ENCODE results near the gene IPO4.

Gene IPO4

GRCh38 chr14:24189460-24189859, 844 bp upstream of the IPO4 start:
- H3K27ac Mint-ChIP-seq: peak overlapping the region; percentile 85
- H3K27me3 Mint-ChIP-seq (ENCODE audit: low read depth): no peaks in the 10 kb centered on the region
- H3K4me1 Mint-ChIP-seq (ENCODE audit: low read depth): peaks cover 49% of the 10 kb centered on the region
- no peak overlapping the region for H3K4me3 Mint-ChIP-seq
- H3K36me3 Mint-ChIP-seq (ENCODE audit: low read depth): peaks cover 36% of the 10 kb centered on the region
- H3K9me3 Mint-ChIP-seq: no peaks in the 10 kb centered on the region

GRCh38 chr14:24189059-24189375, 401 bp upstream of the IPO4 start:
- Mint-ChIP-seq H3K27ac (peak overlapping the region; percentile 85), H3K4me3 (peak overlapping the region; percentile 87)

GRCh38 chr14:24187539-24187915, 1.1 kb downstream of the IPO4 start:
- Mint-ChIP-seq H3K4me3 (peak overlapping the region; percentile 87), H3K9me3 (no peaks in the 10 kb centered on the region), H3K4me1 (ENCODE audit: low read depth) (peaks cover 37% of the 10 kb centered on the region), H3K27me3 (ENCODE audit: low read depth) (no peaks in the 10 kb centered on the region), H3K36me3 (ENCODE audit: low read depth) (peaks cover 31% of the 10 kb centered on the region), H3K27ac (peak overlapping the region; percentile 85)

More at GRCh38 chr14:24189059-24189375, 401 bp upstream of the IPO4 start:
- H3K4me1 Mint-ChIP-seq (ENCODE audit: low read depth): peaks cover 44% of the 10 kb centered on the region
- no peaks in the 10 kb centered on the region for H3K27me3 Mint-ChIP-seq (ENCODE audit: low read depth)
- H3K9me3 Mint-ChIP-seq: no peaks in the 10 kb centered on the region
- H3K36me3 Mint-ChIP-seq (ENCODE audit: low read depth): peaks cover 32% of the 10 kb centered on the region

GRCh38 chr14:24186831-24187538, 1.6 kb downstream of the IPO4 start:
- peak overlapping the region; percentile 87 for H3K4me3 Mint-ChIP-seq
- peaks cover 27% of the 10 kb centered on the region for H3K36me3 Mint-ChIP-seq (ENCODE audit: low read depth)
- H3K4me1 Mint-ChIP-seq (ENCODE audit: low read depth): peaks cover 32% of the 10 kb centered on the region
- H3K9me3 Mint-ChIP-seq: no peaks in the 10 kb centered on the region
- no peaks in the 10 kb centered on the region for H3K27me3 Mint-ChIP-seq (ENCODE audit: low read depth)
- peak overlapping the region; percentile 18 for H3K27ac Mint-ChIP-seq

- Mint-ChIP-seq H3K4me3 (no peak overlapping the region), H3K9me3 (no peaks in the 10 kb centered on the region), H3K27ac (no peak overlapping the region), H3K36me3 (ENCODE audit: low read depth) (peaks cover 27% of the 10 kb centered on the region), H3K27me3 (ENCODE audit: low read depth) (no peaks in the 10 kb centered on the region), H3K4me1 (ENCODE audit: low read depth) (peaks cover 25% of the 10 kb centered on the region)
Measured at GRCh38 chr14:24185741-24186140, 2.9 kb downstream of the IPO4 start.

- no peak overlapping the region for H3K27ac Mint-ChIP-seq
- H3K27me3 Mint-ChIP-seq (ENCODE audit: low read depth): no peaks in the 10 kb centered on the region
- no peaks in the 10 kb centered on the region for H3K9me3 Mint-ChIP-seq
- H3K4me3 Mint-ChIP-seq: no peak overlapping the region
- H3K4me1 Mint-ChIP-seq (ENCODE audit: low read depth): peaks cover 21% of the 10 kb centered on the region
- peaks cover 32% of the 10 kb centered on the region for H3K36me3 Mint-ChIP-seq (ENCODE audit: low read depth)
Measured at GRCh38 chr14:24185026-24185425, 3.6 kb downstream of the IPO4 start.

GRCh38 chr14:24184104-24184970, 4.3 kb downstream of the IPO4 start:
- Mint-ChIP-seq H3K27me3 (ENCODE audit: low read depth) (no peaks in the 10 kb centered on the region), H3K4me3 (no peak overlapping the region), H3K9me3 (no peaks in the 10 kb centered on the region), H3K36me3 (ENCODE audit: low read depth) (peaks cover 34% of the 10 kb centered on the region), H3K27ac (no peak overlapping the region), H3K4me1 (ENCODE audit: low read depth) (peaks cover 16% of the 10 kb centered on the region)

GRCh38 chr14:24183014-24183481, 5.6 kb downstream of the IPO4 start:
- Mint-ChIP-seq H3K27ac (no peak overlapping the region), H3K9me3 (no peaks in the 10 kb centered on the region), H3K4me3 (no peak overlapping the region), H3K27me3 (ENCODE audit: low read depth) (no peaks in the 10 kb centered on the region), H3K36me3 (ENCODE audit: low read depth) (peaks cover 38% of the 10 kb centered on the region), H3K4me1 (ENCODE audit: low read depth) (peaks cover 10% of the 10 kb centered on the region)

GRCh38 chr14:24182110-24182882, 6.3 kb downstream of the IPO4 start:
- Mint-ChIP-seq H3K4me3 (no peak overlapping the region), H3K27ac (peak overlapping the region; percentile 58), H3K4me1 (ENCODE audit: low read depth) (peaks cover 4% of the 10 kb centered on the region), H3K9me3 (no peaks in the 10 kb centered on the region), H3K27me3 (ENCODE audit: low read depth) (no peaks in the 10 kb centered on the region), H3K36me3 (ENCODE audit: low read depth) (peaks cover 40% of the 10 kb centered on the region)

GRCh38 chr14:24181371-24182077, 7.1 kb downstream of the IPO4 start:
- Mint-ChIP-seq H3K4me1 (ENCODE audit: low read depth) (no peaks in the 10 kb centered on the region), H3K4me3 (no peak overlapping the region), H3K36me3 (ENCODE audit: low read depth) (peaks cover 45% of the 10 kb centered on the region), H3K27ac (peak overlapping the region; percentile 9), H3K27me3 (ENCODE audit: low read depth) (no peaks in the 10 kb centered on the region), H3K9me3 (no peaks in the 10 kb centered on the region)

- Mint-ChIP-seq H3K4me1 (ENCODE audit: low read depth) (no peaks in the 10 kb centered on the region), H3K9me3 (no peaks in the 10 kb centered on the region), H3K27me3 (ENCODE audit: low read depth) (no peaks in the 10 kb centered on the region), H3K4me3 (no peak overlapping the region), H3K27ac (no peak overlapping the region), H3K36me3 (ENCODE audit: low read depth) (peaks cover 44% of the 10 kb centered on the region)
Measured at GRCh38 chr14:24179961-24180796, 8.4 kb downstream of the IPO4 start.

GRCh38 chr14:24179294-24179960, 9.2 kb downstream of the IPO4 start:
- no peaks in the 10 kb centered on the region for H3K9me3 Mint-ChIP-seq
- H3K36me3 Mint-ChIP-seq (ENCODE audit: low read depth): peaks cover 52% of the 10 kb centered on the region
- H3K4me3 Mint-ChIP-seq: no peak overlapping the region
- no peaks in the 10 kb centered on the region for H3K27me3 Mint-ChIP-seq (ENCODE audit: low read depth)
- no peaks in the 10 kb centered on the region for H3K4me1 Mint-ChIP-seq (ENCODE audit: low read depth)
- no peak overlapping the region for H3K27ac Mint-ChIP-seq
